AG09319 (cell line): Measurements from ENCODE around the gene BCL2A1.
A peak's percentile ranks its signal among the peaks of the same experiment; 100 is the strongest.
"Not testable (repeated sequence)": the region's sequence is repeated elsewhere in the genome, so short reads cannot be mapped to it uniquely, and the experiment has no call there.

ENCODE experiments used
- DNase-seq: peaks from one replicate; pipeline ENCODE4 v3.0.0-alpha.2; 2010; ENCODE audit warnings: low read depth; ENCODE audit errors: extremely low read depth
- CTCF ChIP-seq: IDR thresholded peaks from 2 replicates; pipeline ENCODE4 v1.5.1; 2011; ENCODE audit warnings: low read depth, mild to moderate bottlenecking, inconsistent platforms, low read length, moderate library complexity

The BCL2A1 gene

DNA sequence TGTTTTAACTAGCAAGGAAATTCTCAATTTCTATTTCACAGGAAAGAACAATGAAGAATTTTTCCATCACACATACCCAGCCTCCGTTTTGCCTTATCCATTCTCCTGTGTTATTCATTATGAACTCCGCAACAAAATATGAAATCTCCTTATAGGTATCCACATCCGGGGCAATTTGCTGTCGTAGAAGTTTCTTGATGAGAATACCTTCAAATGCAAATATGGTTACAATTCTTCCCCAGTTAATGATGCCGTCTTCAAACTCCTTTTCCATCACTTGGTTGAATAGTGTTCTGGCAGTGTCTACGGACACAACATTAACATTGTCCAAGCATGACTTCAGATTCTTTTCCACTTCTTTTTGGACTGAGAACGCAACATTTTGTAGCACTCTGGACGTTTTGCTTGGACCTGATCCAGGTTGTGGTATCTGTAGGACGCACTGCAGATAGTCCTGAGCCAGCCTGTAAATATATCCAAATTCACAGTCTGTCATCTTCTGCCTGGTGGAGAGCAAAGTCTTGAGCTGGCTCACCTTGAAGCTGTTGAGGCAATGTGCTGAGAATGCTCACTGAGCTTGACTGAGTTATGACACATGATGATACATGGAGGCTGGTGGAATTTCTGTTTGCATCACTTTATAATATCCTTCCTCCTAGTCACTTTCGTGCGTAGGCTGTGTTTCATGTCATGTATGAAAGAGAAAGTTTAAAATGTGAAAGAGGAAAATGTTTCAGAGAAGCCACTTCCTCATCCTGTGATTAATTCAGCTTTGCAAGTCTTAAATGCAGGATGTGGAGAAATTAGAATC, at the start of gene BCL2A1:
TSS of gene BCL2A1 (minus strand) at position 573 of the 811 bp plus-strand sequence. CDS start at position 496, 77 bp downstream.
- peak; percentile 36 for DNase-seq
- TF ChIP-seq CTCF: no peak

DNA sequence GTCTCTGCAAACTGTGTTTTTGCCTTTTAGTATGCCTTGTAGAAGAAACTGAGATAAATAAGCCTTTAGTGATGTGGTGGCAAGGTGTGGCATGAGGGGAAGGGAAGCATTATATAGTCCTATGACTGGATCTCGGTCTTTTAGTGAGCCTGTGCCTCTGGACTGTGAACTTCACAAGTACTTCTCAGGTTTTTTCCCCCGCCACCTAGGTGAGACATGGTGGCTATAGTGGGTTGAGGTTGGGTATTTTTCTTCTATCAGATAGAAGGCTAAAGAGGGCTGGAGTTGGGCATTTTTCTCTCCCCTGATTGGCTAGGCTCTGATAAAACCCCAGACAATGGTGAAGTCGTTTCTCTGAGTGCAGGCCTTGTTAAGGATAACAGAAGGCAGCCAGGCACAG, 49.7 kb upstream of the BCL2A1 start:
- TF ChIP-seq CTCF: no peak
- DNase-seq: no peak

- not testable (repeated sequence) for DNase-seq
Measured at GRCh38 chr15:80020149-80020548, 49.2 kb upstream of the BCL2A1 start.

DNA sequence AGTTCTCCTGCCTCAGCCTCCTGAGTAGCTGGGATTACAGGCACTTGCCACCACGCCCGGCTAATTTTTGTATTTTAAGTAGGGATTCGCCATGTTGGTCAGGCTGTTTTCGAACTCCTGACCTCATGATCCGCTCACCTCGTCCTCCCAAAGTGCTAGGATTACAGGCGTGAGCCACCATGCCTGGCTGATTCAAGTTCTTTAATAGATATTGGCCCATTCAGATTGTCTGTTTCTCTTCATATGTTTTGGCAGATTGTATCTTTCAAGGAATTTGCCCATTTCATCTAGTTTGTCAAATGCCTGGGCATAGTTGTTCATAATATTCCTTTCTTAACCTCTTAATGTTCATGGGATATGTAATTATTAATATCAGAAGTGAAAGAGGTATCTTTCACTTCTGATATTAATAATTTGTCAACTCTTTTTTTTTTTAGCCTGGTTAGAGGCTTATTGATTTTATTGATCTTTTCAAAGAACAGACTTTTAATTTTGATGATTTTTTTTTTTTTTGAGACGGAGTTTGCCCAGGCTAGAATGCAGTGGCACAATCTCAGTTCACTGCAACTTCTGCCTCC, 48.3 kb upstream of the BCL2A1 start:
- DNase-seq: no peak
- TF ChIP-seq CTCF: no peak

DNA sequence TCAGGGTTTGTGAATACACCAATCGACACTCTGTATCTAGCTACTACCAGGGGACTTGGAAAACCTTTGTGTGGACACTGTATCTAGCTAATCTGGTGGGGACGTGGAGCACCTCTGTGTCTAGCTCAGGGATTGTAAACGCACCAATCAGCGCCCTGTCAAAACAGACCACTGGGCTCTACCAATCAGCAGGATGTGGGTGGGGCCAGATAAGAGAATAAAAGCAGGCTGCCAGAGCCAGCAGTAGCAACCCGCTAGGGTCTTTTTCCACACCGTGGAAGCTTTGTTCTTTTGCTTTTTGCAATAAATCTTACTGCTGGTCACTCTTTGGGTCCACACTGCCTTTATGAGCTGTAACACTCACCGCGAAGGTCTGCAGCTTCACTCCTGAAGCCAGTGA, 46.1 kb upstream of the BCL2A1 start:
- DNase-seq: not testable (repeated sequence)

- not testable (repeated sequence) for DNase-seq
Measured at GRCh38 chr15:80016506-80016905, 45.5 kb upstream of the BCL2A1 start.

DNA sequence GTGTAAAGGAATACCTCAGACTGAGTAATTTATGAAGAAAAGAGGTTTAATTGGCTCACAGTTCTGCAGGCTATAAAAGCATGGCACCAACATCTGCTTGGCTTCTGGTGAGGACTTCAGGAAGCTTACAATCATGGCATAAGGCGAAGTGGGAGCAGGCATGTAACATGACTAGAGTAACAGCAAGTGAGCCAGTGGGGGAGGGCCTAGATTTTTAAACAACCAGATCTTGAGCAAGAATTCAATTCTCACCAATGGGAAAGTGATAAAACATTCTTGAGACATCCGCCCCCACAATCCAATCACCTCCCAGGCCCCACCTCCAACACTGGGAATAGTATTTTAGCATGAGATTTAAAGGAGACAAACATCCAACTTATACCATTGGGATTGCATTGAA, 44.2 kb upstream of the BCL2A1 start:
- no peak for DNase-seq
- no peak for TF ChIP-seq CTCF

DNA sequence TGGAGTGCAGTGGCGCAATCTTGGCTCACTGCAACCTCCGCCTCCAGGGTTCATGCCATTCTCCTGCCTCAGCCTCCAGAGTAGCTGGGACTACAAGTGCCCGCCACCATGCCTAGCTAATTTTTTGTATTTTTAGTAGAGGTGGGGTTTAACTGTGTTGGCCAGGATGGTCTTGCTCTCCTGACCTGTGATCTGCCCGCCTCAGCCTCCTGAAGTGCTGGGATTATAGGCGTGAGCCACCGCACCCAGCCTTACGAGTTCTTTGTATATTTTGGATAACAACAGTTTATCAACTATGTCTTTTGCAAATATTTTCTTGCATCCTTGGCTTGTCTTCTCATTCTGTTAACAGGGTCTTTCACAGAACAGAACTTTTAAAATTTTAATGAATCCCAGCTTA, 43.2 kb upstream of the BCL2A1 start:
- not testable (repeated sequence) for DNase-seq

GRCh38 chr15:80012060-80012726, 41.2 kb upstream of the BCL2A1 start:
- no peak for TF ChIP-seq CTCF
- no peak for DNase-seq
